Measurements from ENCODE around the gene ANK3.
A peak's percentile ranks its signal among the peaks of the same experiment; 100 is the strongest.

ANK3 gene

DNA sequence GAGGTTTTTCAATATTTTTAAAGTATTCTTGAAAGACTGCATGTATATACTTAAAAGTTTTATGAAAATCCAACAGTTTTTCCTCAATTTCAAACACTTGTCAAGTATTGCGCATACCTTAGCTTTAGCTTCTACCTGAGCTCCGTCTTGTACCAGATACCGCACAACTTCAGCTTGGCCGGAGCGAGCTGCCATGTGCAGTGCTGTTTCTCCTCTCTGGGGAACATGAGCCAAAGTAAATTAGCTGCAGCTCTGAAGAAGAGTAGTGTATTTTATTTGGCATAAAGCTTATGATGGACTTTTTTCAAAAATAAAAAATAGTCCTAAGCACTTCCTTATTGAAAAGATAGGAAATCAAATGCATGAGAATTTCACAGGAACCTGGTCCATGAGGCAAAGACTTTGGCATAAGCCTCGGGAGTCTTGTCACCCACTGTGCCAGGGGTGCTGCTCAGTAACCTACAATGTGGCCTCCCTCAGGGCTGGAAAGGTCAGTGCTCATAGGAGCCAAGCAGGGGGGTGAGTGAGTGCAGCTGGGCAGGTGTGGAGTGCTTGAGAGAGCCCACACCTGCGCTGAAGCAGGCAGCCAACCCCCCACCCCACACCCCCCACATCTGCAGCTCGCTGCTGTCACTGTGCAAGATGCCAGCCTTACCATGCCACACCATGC is 189.5 kb downstream of the ANK3 start:
- Histone ChIP-seq H3K27me3 (ENCODE audit: control insufficient read depth in 5 of 5, insufficient read depth in 4 of 5, low read length in 5 of 5) (peaks cover 0 to 3% (median 0%) of the 10 kb centered on the region in 5 donors), H3K9me3 (ENCODE audit: control insufficient read depth in 5 of 5, low read length in 5 of 5) (no peaks in the 10 kb centered on the region), H3K36me3 (ENCODE audit: control insufficient read depth in 5 of 5, insufficient read depth in 5 of 5, low read length in 5 of 5) (no peaks in the 10 kb centered on the region), H3K4me3 (ENCODE audit: low read depth in 1 of 5, low read length in 5 of 5) (no peak overlapping the region), H3K9ac (ENCODE audit: low read length in 5 of 5) (no peak overlapping the region), H3K4me1 (ENCODE audit: control insufficient read depth in 5 of 5, insufficient read depth in 5 of 5, low read length in 5 of 5) (no peaks in the 10 kb centered on the region), H3K27ac (ENCODE audit: low read depth, low read length) (no peak overlapping the region)

DNA sequence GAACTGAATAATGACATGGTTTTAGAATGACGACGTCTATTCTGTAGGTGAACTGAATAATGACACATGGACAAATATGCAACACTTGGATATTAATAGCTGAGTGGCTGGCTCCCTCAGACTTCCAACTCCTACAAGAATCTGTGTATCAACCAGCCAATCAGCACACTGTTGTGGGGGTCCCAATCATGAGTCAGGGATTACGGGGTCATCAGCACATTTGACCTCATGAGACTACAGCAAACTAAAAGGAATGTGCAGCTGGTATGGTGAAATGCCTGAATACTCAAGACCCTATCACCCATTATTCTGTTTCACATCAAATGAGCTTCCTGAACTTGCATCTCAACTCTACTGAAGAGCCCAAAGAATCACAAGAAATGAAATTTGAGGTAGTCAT is 192.5 kb downstream of the ANK3 start:
- Histone ChIP-seq H3K27ac (ENCODE audit: low read depth, low read length) (no peak overlapping the region), H3K4me3 (ENCODE audit: low read depth in 1 of 5, low read length in 5 of 5) (no peak overlapping the region), H3K4me1 (ENCODE audit: control insufficient read depth in 5 of 5, insufficient read depth in 5 of 5, low read length in 5 of 5) (no peaks in the 10 kb centered on the region), H3K36me3 (ENCODE audit: control insufficient read depth in 5 of 5, insufficient read depth in 5 of 5, low read length in 5 of 5) (no peaks in the 10 kb centered on the region), H3K27me3 (ENCODE audit: control insufficient read depth in 5 of 5, insufficient read depth in 4 of 5, low read length in 5 of 5) (peaks cover 0 to 3% (median 0%) of the 10 kb centered on the region in 5 donors), H3K9ac (ENCODE audit: low read length in 5 of 5) (no peak overlapping the region), H3K9me3 (ENCODE audit: control insufficient read depth in 5 of 5, low read length in 5 of 5) (no peaks in the 10 kb centered on the region)

DNA sequence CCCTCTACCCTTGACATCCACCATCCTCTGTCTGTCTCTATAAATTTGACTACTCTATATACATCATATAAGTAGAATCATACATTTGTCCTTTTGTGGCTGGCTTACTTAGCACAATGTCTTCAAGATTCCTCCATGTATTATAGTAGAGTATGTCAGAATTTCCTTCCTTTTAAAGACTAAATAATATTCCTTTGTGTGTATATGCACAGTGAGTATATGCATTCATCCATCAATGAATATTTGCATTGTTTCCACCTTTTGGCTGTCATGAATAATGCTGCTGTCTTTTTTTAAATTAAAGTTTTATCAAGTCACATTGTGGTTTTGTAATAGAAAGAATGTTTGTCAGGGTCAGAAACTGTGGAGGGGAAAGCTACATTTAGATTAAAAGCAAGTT is 195.3 kb downstream of the ANK3 start:
- H3K9me3 ChIP-seq (ENCODE audit: control insufficient read depth in 5 of 5, low read length in 5 of 5): no peaks in the 10 kb centered on the region
- H3K4me3 ChIP-seq (ENCODE audit: low read depth in 1 of 5, low read length in 5 of 5): no peak overlapping the region
- no peaks in the 10 kb centered on the region for H3K4me1 ChIP-seq (ENCODE audit: control insufficient read depth in 5 of 5, insufficient read depth in 5 of 5, low read length in 5 of 5)
- no peaks in the 10 kb centered on the region for H3K36me3 ChIP-seq (ENCODE audit: control insufficient read depth in 5 of 5, insufficient read depth in 5 of 5, low read length in 5 of 5)
- no peak overlapping the region for H3K27ac ChIP-seq (ENCODE audit: low read depth, low read length)
- H3K27me3 ChIP-seq (ENCODE audit: control insufficient read depth in 5 of 5, insufficient read depth in 4 of 5, low read length in 5 of 5): peaks cover 0 to 3% (median 0%) of the 10 kb centered on the region in 5 donors
- no peak overlapping the region for H3K9ac ChIP-seq (ENCODE audit: low read length in 5 of 5)

DNA sequence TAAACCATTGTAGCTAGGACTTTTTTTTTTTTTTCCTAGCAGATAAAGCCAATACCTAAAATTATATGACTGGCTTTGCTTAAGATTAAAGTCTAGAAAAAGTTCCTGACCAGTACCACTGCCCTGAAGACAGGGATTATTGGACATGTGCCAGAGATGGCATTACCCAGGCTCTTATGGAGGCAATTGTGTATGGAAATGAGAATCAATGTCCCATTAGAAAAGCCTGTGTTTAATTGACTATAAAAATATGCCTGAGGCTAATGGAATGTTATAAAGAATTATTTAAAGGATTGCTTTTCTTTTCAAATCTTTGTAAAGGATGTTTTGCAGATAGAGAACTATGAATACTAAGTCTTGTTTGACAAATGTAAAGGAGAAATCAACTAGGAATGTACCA is 196.7 kb downstream of the ANK3 start:
- H3K9me3 ChIP-seq (ENCODE audit: control insufficient read depth in 5 of 5, low read length in 5 of 5): no peaks in the 10 kb centered on the region
- H3K4me3 ChIP-seq (ENCODE audit: low read depth in 1 of 5, low read length in 5 of 5): no peak overlapping the region
- H3K36me3 ChIP-seq (ENCODE audit: control insufficient read depth in 5 of 5, insufficient read depth in 5 of 5, low read length in 5 of 5): no peaks in the 10 kb centered on the region
- no peak overlapping the region for H3K9ac ChIP-seq (ENCODE audit: low read length in 5 of 5)
- peaks cover 0 to 4% (median 0%) of the 10 kb centered on the region in 5 donors for H3K4me1 ChIP-seq (ENCODE audit: control insufficient read depth in 5 of 5, insufficient read depth in 5 of 5, low read length in 5 of 5)
- no peaks in the 10 kb centered on the region for H3K27me3 ChIP-seq (ENCODE audit: control insufficient read depth in 5 of 5, insufficient read depth in 4 of 5, low read length in 5 of 5)
- H3K27ac ChIP-seq (ENCODE audit: low read depth, low read length): no peak overlapping the region

DNA sequence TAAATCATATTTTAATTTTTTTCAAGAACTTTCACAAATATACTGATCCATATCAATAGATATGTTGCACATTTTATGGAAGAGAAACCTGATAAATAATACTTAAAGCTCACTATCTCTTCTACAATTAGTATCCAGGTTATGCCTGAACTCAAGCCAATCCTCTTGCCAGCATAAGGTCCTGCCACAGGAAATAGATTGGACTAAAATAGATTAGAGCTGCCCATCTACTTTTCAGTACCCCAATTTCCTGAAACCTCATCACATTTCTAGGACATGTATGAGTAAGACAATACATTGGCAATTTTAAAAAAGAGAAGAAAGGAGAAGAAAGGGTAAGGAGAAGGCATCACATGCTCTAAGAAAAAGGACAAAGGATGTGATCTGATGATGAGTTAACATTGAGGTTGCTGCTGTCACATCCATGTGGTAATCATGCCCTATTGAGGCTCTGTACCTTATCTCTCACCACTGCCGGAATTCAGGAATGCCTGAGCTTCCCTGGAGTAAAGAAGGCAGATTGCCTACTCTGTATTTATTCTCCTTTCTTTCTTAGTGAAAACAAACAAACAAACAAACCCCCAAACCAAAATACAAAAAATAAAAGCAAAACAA is 199.7 kb downstream of the ANK3 start:
- H3K36me3 ChIP-seq (ENCODE audit: control insufficient read depth in 5 of 5, insufficient read depth in 5 of 5, low read length in 5 of 5): no peaks in the 10 kb centered on the region
- H3K27me3 ChIP-seq (ENCODE audit: control insufficient read depth in 5 of 5, insufficient read depth in 4 of 5, low read length in 5 of 5): no peaks in the 10 kb centered on the region
- H3K9me3 ChIP-seq (ENCODE audit: control insufficient read depth in 5 of 5, low read length in 5 of 5): no peaks in the 10 kb centered on the region
- no peak overlapping the region for H3K27ac ChIP-seq (ENCODE audit: low read depth, low read length)
- H3K4me1 ChIP-seq (ENCODE audit: control insufficient read depth in 5 of 5, insufficient read depth in 5 of 5, low read length in 5 of 5): peaks cover 0 to 8% (median 5%) of the 10 kb centered on the region in 5 donors
- no peak overlapping the region for H3K4me3 ChIP-seq (ENCODE audit: low read depth in 1 of 5, low read length in 5 of 5)
- H3K9ac ChIP-seq (ENCODE audit: low read length in 5 of 5): no peak overlapping the region

DNA sequence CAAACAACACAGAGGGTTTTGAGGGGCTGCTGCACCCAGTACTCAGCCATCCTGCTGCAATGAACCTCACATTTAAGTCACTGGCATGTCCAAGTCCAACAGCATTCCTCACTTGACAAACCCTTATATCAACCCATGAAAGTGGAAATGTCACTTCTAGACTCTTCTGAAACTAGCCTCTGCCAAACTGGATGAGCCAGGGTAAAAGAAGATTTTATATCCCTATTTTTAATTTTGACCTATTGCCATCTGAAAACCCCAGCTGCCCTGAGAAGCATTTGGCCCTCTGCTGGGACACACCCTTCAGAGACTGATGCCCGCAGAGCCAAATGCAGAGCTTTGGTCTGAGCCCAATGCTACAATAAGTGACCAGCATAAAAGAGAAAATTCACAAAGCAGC is 201.1 kb downstream of the ANK3 start:
- Histone ChIP-seq H3K27me3 (ENCODE audit: control insufficient read depth in 5 of 5, insufficient read depth in 4 of 5, low read length in 5 of 5) (no peaks in the 10 kb centered on the region), H3K9me3 (ENCODE audit: control insufficient read depth in 5 of 5, low read length in 5 of 5) (no peaks in the 10 kb centered on the region), H3K9ac (ENCODE audit: low read length in 5 of 5) (no peak overlapping the region), H3K36me3 (ENCODE audit: control insufficient read depth in 5 of 5, insufficient read depth in 5 of 5, low read length in 5 of 5) (no peaks in the 10 kb centered on the region), H3K27ac (ENCODE audit: low read depth, low read length) (no peak overlapping the region), H3K4me1 (ENCODE audit: control insufficient read depth in 5 of 5, insufficient read depth in 5 of 5, low read length in 5 of 5) (peaks cover 0 to 8% (median 5%) of the 10 kb centered on the region in 5 donors), H3K4me3 (ENCODE audit: low read depth in 1 of 5, low read length in 5 of 5) (no peak overlapping the region)

DNA sequence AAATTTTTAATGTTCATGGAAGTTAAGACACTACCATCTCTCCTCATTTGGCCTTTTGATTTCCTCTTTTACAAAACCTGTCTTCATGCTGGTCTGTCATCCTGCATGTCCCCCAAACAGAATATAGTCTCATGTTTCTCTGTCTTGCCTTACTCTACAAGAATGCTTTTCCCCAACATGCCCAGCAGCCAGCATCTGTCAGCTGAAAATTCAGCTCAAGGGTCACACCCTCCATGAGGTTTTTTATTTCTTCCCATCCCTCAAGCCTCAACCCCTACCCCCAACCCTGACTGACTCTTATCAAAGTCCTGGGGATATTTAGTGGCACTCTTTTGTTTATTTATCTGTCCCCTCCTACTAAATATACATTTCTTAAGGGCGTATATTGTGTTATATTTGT is 202.0 kb downstream of the ANK3 start:
- Histone ChIP-seq H3K9ac (ENCODE audit: low read length in 5 of 5) (no peak overlapping the region), H3K27ac (ENCODE audit: low read depth, low read length) (no peak overlapping the region), H3K9me3 (ENCODE audit: control insufficient read depth in 5 of 5, low read length in 5 of 5) (no peaks in the 10 kb centered on the region), H3K36me3 (ENCODE audit: control insufficient read depth in 5 of 5, insufficient read depth in 5 of 5, low read length in 5 of 5) (no peaks in the 10 kb centered on the region), H3K4me3 (ENCODE audit: low read depth in 1 of 5, low read length in 5 of 5) (no peak overlapping the region), H3K27me3 (ENCODE audit: control insufficient read depth in 5 of 5, insufficient read depth in 4 of 5, low read length in 5 of 5) (no peaks in the 10 kb centered on the region), H3K4me1 (ENCODE audit: control insufficient read depth in 5 of 5, insufficient read depth in 5 of 5, low read length in 5 of 5) (peaks cover 0 to 8% (median 5%) of the 10 kb centered on the region in 5 donors)

DNA sequence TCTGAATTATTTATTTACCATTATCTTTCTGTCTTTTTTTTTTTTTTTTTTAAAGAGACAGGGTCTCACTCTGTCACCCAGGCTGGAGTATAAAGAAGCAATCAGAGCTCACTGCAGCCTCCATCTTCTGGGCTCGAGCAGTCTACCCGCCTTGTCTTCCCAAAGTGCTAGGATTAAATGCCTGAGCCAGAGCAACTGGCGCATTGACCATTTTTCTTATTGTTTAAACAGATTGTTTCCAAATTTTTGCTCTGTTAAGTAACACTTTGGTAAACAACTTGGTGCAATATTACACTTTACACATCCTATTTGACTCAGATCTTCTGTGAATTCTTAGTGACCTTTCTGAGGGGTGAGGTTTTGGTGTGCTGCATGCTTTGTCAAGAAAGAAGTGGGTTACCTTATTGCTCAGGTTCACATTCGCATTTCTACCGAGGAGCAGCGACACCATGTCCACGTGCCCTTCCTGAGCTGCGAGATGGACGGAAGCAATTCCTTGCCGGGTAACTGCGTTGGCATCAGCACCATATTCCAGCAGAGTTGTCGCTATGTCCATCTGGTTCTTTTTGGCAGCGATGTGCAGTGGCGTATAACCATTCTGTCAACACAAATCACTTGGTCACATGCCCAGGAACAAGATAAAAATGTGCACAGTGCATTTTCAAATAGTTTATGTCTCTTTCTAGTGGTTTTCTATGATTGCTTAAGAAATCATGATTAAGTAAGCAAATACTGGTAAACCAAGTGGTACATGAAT is 203.2 kb downstream of the ANK3 start:
- Histone ChIP-seq H3K27ac (ENCODE audit: low read depth, low read length) (no peak overlapping the region), H3K9me3 (ENCODE audit: control insufficient read depth in 5 of 5, low read length in 5 of 5) (no peaks in the 10 kb centered on the region), H3K4me1 (ENCODE audit: control insufficient read depth in 5 of 5, insufficient read depth in 5 of 5, low read length in 5 of 5) (peaks cover 0 to 8% (median 5%) of the 10 kb centered on the region in 5 donors)

DNA sequence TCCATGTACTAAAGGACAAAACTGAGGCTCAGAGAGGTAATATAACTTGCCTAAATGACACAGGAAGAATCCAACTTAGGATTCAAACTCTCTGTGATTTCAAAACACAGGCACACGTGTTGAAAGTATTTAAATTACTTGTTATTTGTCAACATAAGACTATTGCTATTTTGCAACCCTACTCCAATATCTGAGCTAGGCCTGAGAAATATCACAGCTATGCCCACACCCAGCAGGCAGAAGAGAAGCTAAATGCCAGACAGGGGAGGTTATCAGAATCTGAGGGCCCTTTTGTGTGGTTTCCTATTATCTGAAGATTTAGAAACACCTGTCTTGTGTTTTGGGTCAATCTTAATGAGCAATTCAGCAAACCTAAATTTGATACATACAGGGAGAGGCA is 204.3 kb downstream of the ANK3 start:
- no peaks in the 10 kb centered on the region for H3K9me3 ChIP-seq (ENCODE audit: control insufficient read depth in 5 of 5, low read length in 5 of 5)
- no peaks in the 10 kb centered on the region for H3K36me3 ChIP-seq (ENCODE audit: control insufficient read depth in 5 of 5, insufficient read depth in 5 of 5, low read length in 5 of 5)
- peaks cover 0 to 8% (median 5%) of the 10 kb centered on the region in 5 donors for H3K4me1 ChIP-seq (ENCODE audit: control insufficient read depth in 5 of 5, insufficient read depth in 5 of 5, low read length in 5 of 5)
- H3K27me3 ChIP-seq (ENCODE audit: control insufficient read depth in 5 of 5, insufficient read depth in 4 of 5, low read length in 5 of 5): no peaks in the 10 kb centered on the region
- no peak overlapping the region for H3K4me3 ChIP-seq (ENCODE audit: low read depth in 1 of 5, low read length in 5 of 5)
- H3K27ac ChIP-seq (ENCODE audit: low read depth, low read length): no peak overlapping the region
- H3K9ac ChIP-seq (ENCODE audit: low read length in 5 of 5): no peak overlapping the region

More for the DNA sequence above, 203.2 kb downstream of the ANK3 start:
- Histone ChIP-seq H3K4me3 (ENCODE audit: low read depth in 1 of 5, low read length in 5 of 5) (peak overlapping the region in 1 of 5 donors; percentile 49), H3K9ac (ENCODE audit: low read length in 5 of 5) (no peak overlapping the region), H3K36me3 (ENCODE audit: control insufficient read depth in 5 of 5, insufficient read depth in 5 of 5, low read length in 5 of 5) (no peaks in the 10 kb centered on the region), H3K27me3 (ENCODE audit: control insufficient read depth in 5 of 5, insufficient read depth in 4 of 5, low read length in 5 of 5) (no peaks in the 10 kb centered on the region)

DNA sequence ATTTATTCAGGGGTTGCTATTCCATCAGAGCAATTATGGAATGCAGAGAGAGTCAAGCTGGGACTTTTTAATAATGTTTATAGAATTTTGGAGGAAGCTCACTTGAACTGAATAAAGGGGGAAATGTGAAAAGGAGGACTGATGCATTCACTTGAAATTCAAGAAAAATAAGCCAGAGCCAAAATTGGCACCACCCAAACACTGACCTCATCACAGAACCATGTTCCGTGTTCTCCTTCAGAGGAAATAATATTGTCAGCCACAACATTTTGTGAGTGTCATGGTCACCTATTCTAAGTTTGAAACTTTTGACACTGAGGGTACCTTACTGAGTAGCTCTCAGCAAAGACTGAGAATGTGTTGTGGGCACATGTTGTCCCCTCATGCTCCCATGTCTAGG is 207.0 kb downstream of the ANK3 start:
- Histone ChIP-seq H3K9me3 (ENCODE audit: control insufficient read depth in 5 of 5, low read length in 5 of 5) (no peaks in the 10 kb centered on the region), H3K4me3 (ENCODE audit: low read depth in 1 of 5, low read length in 5 of 5) (no peak overlapping the region), H3K4me1 (ENCODE audit: control insufficient read depth in 5 of 5, insufficient read depth in 5 of 5, low read length in 5 of 5) (peaks cover 0 to 5% (median 4%) of the 10 kb centered on the region in 5 donors), H3K36me3 (ENCODE audit: control insufficient read depth in 5 of 5, insufficient read depth in 5 of 5, low read length in 5 of 5) (no peaks in the 10 kb centered on the region), H3K9ac (ENCODE audit: low read length in 5 of 5) (no peak overlapping the region), H3K27ac (ENCODE audit: low read depth, low read length) (no peak overlapping the region), H3K27me3 (ENCODE audit: control insufficient read depth in 5 of 5, insufficient read depth in 4 of 5, low read length in 5 of 5) (no peaks in the 10 kb centered on the region)
